Stimulated activated CD8-positive, alpha-beta memory T cell treated with anti-CD3 and anti-CD28 coated beads, Interleukin-15, amount 100 ng/mL, for 1 hour (primary cell): ENCODE data around the gene NUDC.
"Not testable (repeated sequence)": the region's sequence is repeated elsewhere in the genome, so short reads cannot be mapped to it uniquely, and the experiment has no call there.

Experiments used
- DNase-seq: peaks from one replicate; pipeline ENCODE4 v3.0.0-alpha.2; 2020; ENCODE audit warnings: low read depth

Gene NUDC

GRCh38 chr1:26911399-26912146, 10.0 kb upstream of the NUDC start:
- no peak for DNase-seq

GRCh38 chr1:26912147-26912490, 9.4 kb upstream of the NUDC start:
- no peak for DNase-seq

GRCh38 chr1:26913389-26913753, 8.2 kb upstream of the NUDC start:
- DNase-seq, result no peak

- no peak for DNase-seq
Measured at GRCh38 chr1:26913754-26914619, 7.6 kb upstream of the NUDC start, which contains the start of gene NR0B2. Gene NR0B2 (minus strand): TSS chr1:26913975. CDS start chr1:26913940, 35 bp downstream.

GRCh38 chr1:26915204-26915842, 6.2 kb upstream of the NUDC start:
- DNase-seq, result no peak

- DNase-seq, result no peak
Measured at GRCh38 chr1:26921126-26921539, 410 bp upstream of the NUDC start.

GRCh38 chr1:26922431-26922729, 837 bp downstream of the NUDC start:
- DNase-seq, result no peak

- DNase-seq, result no peak
Measured at GRCh38 chr1:26922901-26923300, 1.4 kb downstream of the NUDC start.

GRCh38 chr1:26923711-26924110, 2.2 kb downstream of the NUDC start:
- no peak for DNase-seq

- DNase-seq, result no peak
Measured at GRCh38 chr1:26932531-26932930, 11.0 kb downstream of the NUDC start.

GRCh38 chr1:26936823-26937222, 15.3 kb downstream of the NUDC start:
- DNase-seq, result no peak

- no peak for DNase-seq
Measured at GRCh38 chr1:26938004-26938658, 16.6 kb downstream of the NUDC start.

- DNase-seq, result no peak
Measured at GRCh38 chr1:26938659-26939025, 17.1 kb downstream of the NUDC start.

- DNase-seq, result no peak
Measured at GRCh38 chr1:26941311-26941710, 19.8 kb downstream of the NUDC start.

- DNase-seq, result no peak
Measured at GRCh38 chr1:26942656-26943055, 21.1 kb downstream of the NUDC start.

GRCh38 chr1:26945138-26945537, 23.6 kb downstream of the NUDC start:
- no peak for DNase-seq

GRCh38 chr1:26945728-26946127, 24.2 kb downstream of the NUDC start:
- no peak for DNase-seq

GRCh38 chr1:26946270-26946669, 24.7 kb downstream of the NUDC start:
- DNase-seq, result no peak

GRCh38 chr1:26948725-26949057, 27.1 kb downstream of the NUDC start:
- not testable (repeated sequence) for DNase-seq

- no peak for DNase-seq
Measured at GRCh38 chr1:26949266-26949925, 27.9 kb downstream of the NUDC start.

GRCh38 chr1:26949926-26950319, 28.4 kb downstream of the NUDC start:
- DNase-seq, result no peak

- no peak for DNase-seq
Measured at GRCh38 chr1:26950602-26951001, 29.1 kb downstream of the NUDC start.
